WI38 (cell line): ENCODE results near the gene EVA1C.

ENCODE experiments used
- H3K4me3 ChIP-seq: 2 replicates; pipeline ENCODE4 v1.5.1; 2011; ENCODE audit warnings: low read depth, mild to moderate bottlenecking, control low read depth, low read length
- CTCF ChIP-seq: IDR thresholded peaks from 2 replicates; pipeline ENCODE4 v1.5.1; 2012; ENCODE audit warnings: low read depth, mild to moderate bottlenecking, control low read depth, low read length

Gene EVA1C

GRCh38 chr21:32544697-32545096, 132.2 kb downstream of the EVA1C start:
- TF ChIP-seq CTCF: no peak

GRCh38 chr21:32545948-32546441, 133.5 kb downstream of the EVA1C start:
- no peak for TF ChIP-seq CTCF
- no peak overlapping the region for H3K4me3 ChIP-seq

More at GRCh38 chr21:32544697-32545096, 132.2 kb downstream of the EVA1C start:
- H3K4me3 ChIP-seq: no peak overlapping the region

GRCh38 chr21:32547018-32547417, 134.5 kb downstream of the EVA1C start:
- no peak for TF ChIP-seq CTCF
- H3K4me3 ChIP-seq: no peak overlapping the region

- no peak overlapping the region for H3K4me3 ChIP-seq
- TF ChIP-seq CTCF: no peak
Observed at GRCh38 chr21:32548978-32549377, 136.5 kb downstream of the EVA1C start.

- H3K4me3 ChIP-seq: no peak overlapping the region
- TF ChIP-seq CTCF: no peak
Observed at GRCh38 chr21:32549440-32549839, 136.9 kb downstream of the EVA1C start.

- no peak overlapping the region for H3K4me3 ChIP-seq
- no peak for TF ChIP-seq CTCF
Observed at GRCh38 chr21:32549886-32550285, 137.4 kb downstream of the EVA1C start.

GRCh38 chr21:32554832-32555638, 142.5 kb downstream of the EVA1C start:
- TF ChIP-seq CTCF: no peak
- H3K4me3 ChIP-seq: no peak overlapping the region
